Activated CD8-positive, alpha-beta T cell treated with anti-CD3 and anti-CD28 coated beads, Interleukin-2, amount 10 ng/mL, durations not matched to agents 7 days and 5 days (primary cell): ENCODE results near the gene EXOC1. TPM values are rescaled to one million over a fixed set of nuclear protein-coding genes. Genes with fewer than 3 reads are reported as not detected.

Experiments
- ATAC-seq: fragments of 150-1000 bp; cut with Tn5 transposase; one replicate; pipeline ENCODE4 v1.10.0; 2021; ENCODE audit warnings: moderate library complexity
- CTCF ChIA-PET: fragments of 350-600 bp; sonication (Branson Sonifier 250); formaldehyde crosslinking; loops from one replicate; lab custom pipeline; 2021; ENCODE audit warnings: antibody characterized with exemption; lab: Charles Lee
- POLR2A ChIA-PET: fragments of 350-600 bp; sonication (Branson Sonifier 250); formaldehyde crosslinking; loops from one replicate; lab custom pipeline; 2021; ENCODE audit warnings: antibody characterized with exemption; lab: Charles Lee
- DNase-seq: peaks from one replicate; pipeline ENCODE4 v3.0.0-alpha.2; 2020
- H3K27ac Mint-ChIP-seq: one replicate; pipeline ENCODE4 v1.8.0; 2021; ENCODE audit warnings: mild to moderate bottlenecking, mixed read lengths
- H3K27me3 Mint-ChIP-seq: one replicate; pipeline ENCODE4 v1.8.0; 2021; ENCODE audit warnings: low read depth, mixed read lengths
- H3K36me3 Mint-ChIP-seq: one replicate; pipeline ENCODE4 v1.8.0; 2021; ENCODE audit warnings: low read depth, mixed read lengths
- H3K4me1 Mint-ChIP-seq: one replicate; pipeline ENCODE4 v1.8.0; 2021; ENCODE audit warnings: low read depth, mixed read lengths
- H3K4me3 Mint-ChIP-seq: one replicate; pipeline ENCODE4 v1.8.0; 2021; ENCODE audit warnings: mild to moderate bottlenecking, mixed read lengths
- H3K9me3 Mint-ChIP-seq: one replicate; pipeline ENCODE4 v1.8.0; 2022; ENCODE audit warnings: mixed read lengths; ENCODE audit not compliant: insufficient read depth
- total RNA-seq, 2 experiments: library from RNA; stranded (reverse); gene quantifications; one replicate each; pipeline ENCODE4 v1.2.3, GENCODE V29; 2021

Gene EXOC1
- total RNA-seq, 2 experiments from 2014 or later: 22.8 to 23.3 TPM

- H3K27me3 Mint-ChIP-seq: no peaks in the 10 kb centered on the region
- H3K4me1 Mint-ChIP-seq: peaks cover 9% of the 10 kb centered on the region
- POLR2A ChIA-PET: no interaction called here
- CTCF ChIA-PET: no interaction called here
- H3K27ac Mint-ChIP-seq: no peak overlapping the region
- no peak overlapping the region for H3K4me3 Mint-ChIP-seq
- ATAC-seq (no peak), DNase-seq (no peak)
- H3K9me3 Mint-ChIP-seq: peaks cover 3% of the 10 kb centered on the region
- H3K36me3 Mint-ChIP-seq: peaks cover 12% of the 10 kb centered on the region
Observed at GRCh38 chr4:55910140-55910539, 56.7 kb downstream of the EXOC1 start.

- H3K27me3 Mint-ChIP-seq: no peaks in the 10 kb centered on the region
Observed at GRCh38 chr4:55912249-55912648, 58.8 kb downstream of the EXOC1 start.

GRCh38 chr4:55920571-55920970 lies 67.1 kb downstream of the EXOC1 start:
- DNase-seq: no peak
- H3K27ac Mint-ChIP-seq: no peak overlapping the region
- H3K36me3 Mint-ChIP-seq: no peaks in the 10 kb centered on the region
- H3K4me3 Mint-ChIP-seq: no peak overlapping the region
- no peak for ATAC-seq
- H3K4me1 Mint-ChIP-seq: no peaks in the 10 kb centered on the region
- H3K27me3 Mint-ChIP-seq: no peaks in the 10 kb centered on the region
- ChIA-PET POLR2A (no interaction called here), CTCF (no interaction called here)
- no peaks in the 10 kb centered on the region for H3K9me3 Mint-ChIP-seq

More at GRCh38 chr4:55912249-55912648, 58.8 kb downstream of the EXOC1 start:
- Mint-ChIP-seq H3K4me3 (no peak overlapping the region), H3K9me3 (peaks cover 3% of the 10 kb centered on the region), H3K4me1 (peaks cover 5% of the 10 kb centered on the region), H3K27ac (no peak overlapping the region), H3K36me3 (peaks cover 3% of the 10 kb centered on the region)
- POLR2A ChIA-PET: no interaction called here
- ATAC-seq (no peak), DNase-seq (no peak)
- CTCF ChIA-PET: no interaction called here

- H3K9me3 Mint-ChIP-seq: no peaks in the 10 kb centered on the region
- H3K4me1 Mint-ChIP-seq: no peaks in the 10 kb centered on the region
- H3K27ac Mint-ChIP-seq: no peak overlapping the region
- H3K27me3 Mint-ChIP-seq: no peaks in the 10 kb centered on the region
- POLR2A ChIA-PET: no interaction called here
- DNase-seq (no peak), ATAC-seq (no peak)
- no peak overlapping the region for H3K4me3 Mint-ChIP-seq
- CTCF ChIA-PET: no interaction called here
- no peaks in the 10 kb centered on the region for H3K36me3 Mint-ChIP-seq
Observed at GRCh38 chr4:55921093-55921492, 67.6 kb downstream of the EXOC1 start.

GRCh38 chr4:55925241-55925640 lies 71.8 kb downstream of the EXOC1 start:
- H3K27me3 Mint-ChIP-seq: no peaks in the 10 kb centered on the region
- no peaks in the 10 kb centered on the region for H3K9me3 Mint-ChIP-seq
- no peak for ATAC-seq
- H3K4me1 Mint-ChIP-seq: no peaks in the 10 kb centered on the region
- ChIA-PET POLR2A (no interaction called here), CTCF (no interaction called here)
- H3K36me3 Mint-ChIP-seq: no peaks in the 10 kb centered on the region
- H3K4me3 Mint-ChIP-seq: no peak overlapping the region
- DNase-seq: no peak
- H3K27ac Mint-ChIP-seq: no peak overlapping the region

GRCh38 chr4:55926610-55927009 lies 73.2 kb downstream of the EXOC1 start:
- Mint-ChIP-seq H3K27ac (no peak overlapping the region), H3K4me3 (no peak overlapping the region), H3K36me3 (no peaks in the 10 kb centered on the region), H3K4me1 (no peaks in the 10 kb centered on the region), H3K27me3 (no peaks in the 10 kb centered on the region), H3K9me3 (no peaks in the 10 kb centered on the region)
- ATAC-seq (no peak), DNase-seq (no peak)
- ChIA-PET CTCF (interaction anchor here (1.0 kb wide), 2 partner anchors 10 to 23 kb away, joined by 3 to 5 read pairs; no protein-coding TSS in a partner anchor), POLR2A (no interaction called here)

GRCh38 chr4:55927803-55928437 lies 74.5 kb downstream of the EXOC1 start:
- ChIA-PET POLR2A (no interaction called here), CTCF (no interaction called here)
- ATAC-seq: no peak
- Mint-ChIP-seq H3K27me3 (no peaks in the 10 kb centered on the region), H3K9me3 (no peaks in the 10 kb centered on the region), H3K4me1 (no peaks in the 10 kb centered on the region), H3K27ac (no peak overlapping the region), H3K4me3 (no peak overlapping the region), H3K36me3 (no peaks in the 10 kb centered on the region)
- no peak for DNase-seq

GRCh38 chr4:55928846-55929245 lies 75.4 kb downstream of the EXOC1 start:
- CTCF ChIA-PET: no interaction called here
- ATAC-seq (no peak), DNase-seq (no peak)
- H3K27me3 Mint-ChIP-seq: no peaks in the 10 kb centered on the region
- H3K36me3 Mint-ChIP-seq: no peaks in the 10 kb centered on the region
- POLR2A ChIA-PET: no interaction called here
- no peaks in the 10 kb centered on the region for H3K9me3 Mint-ChIP-seq
- H3K27ac Mint-ChIP-seq: no peak overlapping the region
- H3K4me1 Mint-ChIP-seq: no peaks in the 10 kb centered on the region
- no peak overlapping the region for H3K4me3 Mint-ChIP-seq

GRCh38 chr4:55931043-55931442 lies 77.6 kb downstream of the EXOC1 start:
- H3K9me3 Mint-ChIP-seq: no peaks in the 10 kb centered on the region
- H3K4me3 Mint-ChIP-seq: no peak overlapping the region
- H3K27me3 Mint-ChIP-seq: no peaks in the 10 kb centered on the region
- no peaks in the 10 kb centered on the region for H3K4me1 Mint-ChIP-seq
- no peak overlapping the region for H3K27ac Mint-ChIP-seq
- H3K36me3 Mint-ChIP-seq: no peaks in the 10 kb centered on the region
- DNase-seq: no peak
- no peak for ATAC-seq
- ChIA-PET POLR2A (no interaction called here), CTCF (interaction anchor here (5.2 kb wide), 1 partner anchor 17 kb away, joined by 22 read pairs; the partner anchor contains the start of gene CEP135)

- no peak for DNase-seq
Observed at GRCh38 chr4:55931833-55932232, 78.4 kb downstream of the EXOC1 start.

GRCh38 chr4:55932511-55932910 lies 79.1 kb downstream of the EXOC1 start:
- Mint-ChIP-seq H3K4me1 (no peaks in the 10 kb centered on the region), H3K4me3 (no peak overlapping the region), H3K27ac (no peak overlapping the region), H3K36me3 (no peaks in the 10 kb centered on the region), H3K27me3 (no peaks in the 10 kb centered on the region), H3K9me3 (no peaks in the 10 kb centered on the region)
- no peak for DNase-seq
- CTCF ChIA-PET: interaction anchor here (0.9 to 5.2 kb wide), 2 partner anchors 16 to 748 kb away, joined by 3 to 22 read pairs; partner anchors contain the start of gene CEP135
- POLR2A ChIA-PET: no interaction called here
- ATAC-seq: no peak

More at GRCh38 chr4:55931833-55932232, 78.4 kb downstream of the EXOC1 start:
- Mint-ChIP-seq H3K4me1 (no peaks in the 10 kb centered on the region), H3K27me3 (no peaks in the 10 kb centered on the region), H3K9me3 (no peaks in the 10 kb centered on the region), H3K27ac (no peak overlapping the region), H3K36me3 (no peaks in the 10 kb centered on the region), H3K4me3 (no peak overlapping the region)
- CTCF ChIA-PET: interaction anchor here (5.2 kb wide), 1 partner anchor 16 kb away, joined by 22 read pairs; the partner anchor contains the start of gene CEP135
- no peak for ATAC-seq
- POLR2A ChIA-PET: no interaction called here

- POLR2A ChIA-PET: interaction anchor here (1.2 kb wide), 1 partner anchor 16 kb away, joined by 3 read pairs; no protein-coding TSS in a partner anchor
- Mint-ChIP-seq H3K27ac (no peak overlapping the region), H3K9me3 (no peaks in the 10 kb centered on the region), H3K4me1 (no peaks in the 10 kb centered on the region), H3K4me3 (no peak overlapping the region), H3K27me3 (peaks cover 2% of the 10 kb centered on the region), H3K36me3 (no peaks in the 10 kb centered on the region)
- CTCF ChIA-PET: interaction anchor here (0.9 to 5.2 kb wide), 2 partner anchors 15 to 749 kb away, joined by 3 to 22 read pairs; partner anchors contain the start of gene CEP135
- ATAC-seq (no peak), DNase-seq (no peak)
Observed at GRCh38 chr4:55933611-55934010, 80.2 kb downstream of the EXOC1 start.
